GM23248 (cell line): ENCODE measurements around the gene SRGAP2C. TPM values are rescaled to one million over a fixed set of nuclear protein-coding genes. Genes with fewer than 3 reads are reported as not detected.
"Not testable (repeated sequence)": the region's sequence is repeated elsewhere in the genome, so short reads cannot be mapped to it uniquely, and the experiment has no call there.

ENCODE experiments used
- DNase-seq: peaks from one replicate; pipeline ENCODE4 v3.0.0-alpha.2; 2015
- H2AFZ ChIP-seq: fragments of 200-600 bp; sonication (generic); 2 replicates; pipeline ENCODE4 v1.6.1; 2016; ENCODE audit warnings: antibody characterized with exemption
- H3F3A ChIP-seq: fragments of 200-600 bp; sonication (generic); 2 replicates; pipeline ENCODE4 v1.6.1; 2016; ENCODE audit warnings: mild to moderate bottlenecking, antibody characterized with exemption, mixed run types; ENCODE audit not compliant: insufficient read depth
- H3K27ac ChIP-seq: fragments of 200-600 bp; sonication (generic); 2 replicates; pipeline ENCODE4 v1.5.1; 2016; ENCODE audit warnings: mild to moderate bottlenecking
- H3K27me3 ChIP-seq: fragments of 200-600 bp; sonication (generic); replicated peaks from 2 replicates; pipeline ENCODE4 v1.6.1; 2016; ENCODE audit warnings: mild to moderate bottlenecking; ENCODE audit not compliant: insufficient read depth
- H3K36me3 ChIP-seq: fragments of 200-600 bp; sonication (generic); 2 replicates; pipeline ENCODE4 v1.6.1; 2016; ENCODE audit warnings: low read depth, mild to moderate bottlenecking
- H3K4me1 ChIP-seq: fragments of 200-600 bp; sonication (generic); 2 replicates; pipeline ENCODE4 v1.6.1; 2016; ENCODE audit warnings: mild to moderate bottlenecking; ENCODE audit not compliant: insufficient read depth
- H3K4me2 ChIP-seq: fragments of 200-600 bp; sonication (generic); one replicate; pipeline ENCODE4 v1.6.1; 2016; ENCODE audit warnings: mild to moderate bottlenecking; ENCODE audit not compliant: unreplicated experiment
- H3K4me3 ChIP-seq: fragments of 200-600 bp; sonication (generic); 2 replicates; pipeline ENCODE4 v1.5.1; 2016; ENCODE audit warnings: mild to moderate bottlenecking
- H3K79me2 ChIP-seq: fragments of 200-600 bp; sonication (generic); 2 replicates; pipeline ENCODE4 v1.6.1; 2016; ENCODE audit warnings: mild to moderate bottlenecking; ENCODE audit not compliant: insufficient read depth
- H3K9ac ChIP-seq: fragments of 200-600 bp; sonication (generic); 2 replicates; pipeline ENCODE4 v1.6.1; 2016; ENCODE audit warnings: mild to moderate bottlenecking
- H3K9me2 ChIP-seq: fragments of 200-600 bp; sonication (generic); 2 replicates; pipeline ENCODE4 v1.6.1; 2016; ENCODE audit warnings: mixed run types, mild to moderate bottlenecking, moderate library complexity; ENCODE audit not compliant: insufficient read depth
- H3K9me3 ChIP-seq: fragments of 200-600 bp; sonication (generic); one replicate; pipeline ENCODE4 v1.6.1; 2017; ENCODE audit warnings: low read depth
- H4K20me1 ChIP-seq: fragments of 200-600 bp; sonication (generic); 2 replicates; pipeline ENCODE4 v1.6.0; 2016; ENCODE audit not compliant: insufficient read depth
- WGBS, 2 experiments: methylation state at CpG; one replicate each; pipeline ENCODE4 v1.1.6; 2015 to 2017; ENCODE audit warnings: low lambda C conversion rate in 2 of 2, low coverage in 1 of 2; ENCODE audit errors: missing lambda C conversion rate in 2 of 2; 5-methylcytosine and 5-hydroxymethylcytosine counted together
- in situ Hi-C: fragments of 300-500 bp; cut with MboI; formaldehyde crosslinking; loops from 2 replicates; pipeline ENCODE4 v1.15.0; 2020
- polyA plus RNA-seq: library from polyadenylated mRNA; unstranded; fragments of >200 nt; fragmentation: Nextera tagmentation; extraction: Ambion mirVana; gene quantifications from 2 replicates; pipeline ENCODE4 v1.2.1, GENCODE V29; 2016
- total RNA-seq: library from RNA; depleted of rRNA; stranded (reverse); fragments of >200 nt; shearing (Covaris generic); gene quantifications from 2 replicates; pipeline ENCODE4 v1.2.3, GENCODE V29; 2014

The SRGAP2C gene
- total and polyA plus RNA-seq, 2 experiments from 2014 or later = 15.6 to 21.5 TPM

- DNase-seq, H4K20me1 ChIP-seq, H3K4me3 ChIP-seq, H3K36me3 ChIP-seq, H3K27me3 ChIP-seq, H3F3A ChIP-seq, in situ Hi-C loops, H3K9me2 ChIP-seq, H3K4me1 ChIP-seq, H3K9ac ChIP-seq, H3K27ac ChIP-seq, H3K79me2 ChIP-seq, H2AFZ ChIP-seq, H3K4me2 ChIP-seq, H3K9me3 ChIP-seq: not testable (repeated sequence)
- 88 to 89% methylated on average over 5 of the region's 6 CpGs for WGBS, 2 experiments
Observed at GRCh38 chr1:121208375-121208774, 23.6 kb downstream of the SRGAP2C start.

GRCh38 chr1:121210778-121211177 is 26.0 kb downstream of the SRGAP2C start:
- H3K9me3 ChIP-seq, H3K79me2 ChIP-seq, H3K9me2 ChIP-seq, H4K20me1 ChIP-seq, H3K4me1 ChIP-seq, H3K27ac ChIP-seq, H3K4me2 ChIP-seq, H3F3A ChIP-seq, H3K36me3 ChIP-seq, H3K27me3 ChIP-seq, H3K9ac ChIP-seq, DNase-seq, H2AFZ ChIP-seq, H3K4me3 ChIP-seq, in situ Hi-C loops: not testable (repeated sequence)
- 56 to 81% methylated on average over 2 of the region's 2 CpGs for WGBS, 2 experiments

GRCh38 chr1:121213491-121213890 is 28.7 kb downstream of the SRGAP2C start:
- H3K36me3 ChIP-seq, DNase-seq, H4K20me1 ChIP-seq, H2AFZ ChIP-seq, H3K4me1 ChIP-seq, H3K4me3 ChIP-seq, H3K9ac ChIP-seq, in situ Hi-C loops, H3K27ac ChIP-seq, H3K27me3 ChIP-seq, H3K9me3 ChIP-seq, H3K9me2 ChIP-seq, H3K79me2 ChIP-seq, H3F3A ChIP-seq, H3K4me2 ChIP-seq: not testable (repeated sequence)
- 40 to 93% methylated on average over 1 to 7 of the region's 9 CpGs for WGBS, 2 experiments

GRCh38 chr1:121214544-121215156 is 29.9 kb downstream of the SRGAP2C start:
- in situ Hi-C loops, H3K4me1 ChIP-seq, H3F3A ChIP-seq, H3K36me3 ChIP-seq, H4K20me1 ChIP-seq, H2AFZ ChIP-seq, H3K9ac ChIP-seq, H3K4me3 ChIP-seq, H3K9me3 ChIP-seq, H3K27ac ChIP-seq, H3K79me2 ChIP-seq, H3K9me2 ChIP-seq, H3K27me3 ChIP-seq, DNase-seq, H3K4me2 ChIP-seq: not testable (repeated sequence)
- WGBS, 2 experiments = 83% methylated on average over 2 of the region's 5 CpGs; no CpG with 5 or more reads in 1 of the 2 experiments

- DNase-seq = not testable (repeated sequence)
Observed at GRCh38 chr1:121215699-121216417, 31.1 kb downstream of the SRGAP2C start.

GRCh38 chr1:121216676-121217075 is 31.9 kb downstream of the SRGAP2C start:
- DNase-seq, H4K20me1 ChIP-seq, H3K9me3 ChIP-seq, H3K9ac ChIP-seq, H3K9me2 ChIP-seq, H3K27ac ChIP-seq, H2AFZ ChIP-seq, H3K36me3 ChIP-seq, H3K79me2 ChIP-seq, H3K4me3 ChIP-seq, in situ Hi-C loops, H3K27me3 ChIP-seq, H3K4me1 ChIP-seq, H3F3A ChIP-seq, H3K4me2 ChIP-seq: not testable (repeated sequence)
- no CpG with 5 or more reads among the region's 1 CpG for WGBS, 2 experiments

More at GRCh38 chr1:121215699-121216417, 31.1 kb downstream of the SRGAP2C start:
- H3K9me3 ChIP-seq, H3F3A ChIP-seq, H3K9ac ChIP-seq, H4K20me1 ChIP-seq, H3K79me2 ChIP-seq, in situ Hi-C loops, H3K4me2 ChIP-seq, H2AFZ ChIP-seq, H3K9me2 ChIP-seq, H3K27ac ChIP-seq, H3K36me3 ChIP-seq, H3K4me3 ChIP-seq, H3K27me3 ChIP-seq, H3K4me1 ChIP-seq: not testable (repeated sequence)
- WGBS, 2 experiments = 21% methylated on average over 1 of the region's 1 CpG; no CpG with 5 or more reads in 1 of the 2 experiments

GRCh38 chr1:121221770-121222169 is 37.0 kb downstream of the SRGAP2C start:
- DNase-seq, H3K27me3 ChIP-seq, H3K36me3 ChIP-seq, H4K20me1 ChIP-seq, H3K4me2 ChIP-seq, H3K9ac ChIP-seq, in situ Hi-C loops, H3K79me2 ChIP-seq, H2AFZ ChIP-seq, H3K4me3 ChIP-seq, H3K27ac ChIP-seq, H3K9me2 ChIP-seq, H3F3A ChIP-seq, H3K9me3 ChIP-seq, H3K4me1 ChIP-seq: not testable (repeated sequence)
- 100% methylated on average over 1 of the region's 1 CpG for WGBS, 2 experiments
